Midbrain (tissue), 1 donor: ENCODE results near the gene DGKE.

Source experiments
- DNase-seq: peaks from one replicate; lab custom pipeline; 2025; lab: John Stamatoyannopoulos, UW

DGKE gene

DNA sequence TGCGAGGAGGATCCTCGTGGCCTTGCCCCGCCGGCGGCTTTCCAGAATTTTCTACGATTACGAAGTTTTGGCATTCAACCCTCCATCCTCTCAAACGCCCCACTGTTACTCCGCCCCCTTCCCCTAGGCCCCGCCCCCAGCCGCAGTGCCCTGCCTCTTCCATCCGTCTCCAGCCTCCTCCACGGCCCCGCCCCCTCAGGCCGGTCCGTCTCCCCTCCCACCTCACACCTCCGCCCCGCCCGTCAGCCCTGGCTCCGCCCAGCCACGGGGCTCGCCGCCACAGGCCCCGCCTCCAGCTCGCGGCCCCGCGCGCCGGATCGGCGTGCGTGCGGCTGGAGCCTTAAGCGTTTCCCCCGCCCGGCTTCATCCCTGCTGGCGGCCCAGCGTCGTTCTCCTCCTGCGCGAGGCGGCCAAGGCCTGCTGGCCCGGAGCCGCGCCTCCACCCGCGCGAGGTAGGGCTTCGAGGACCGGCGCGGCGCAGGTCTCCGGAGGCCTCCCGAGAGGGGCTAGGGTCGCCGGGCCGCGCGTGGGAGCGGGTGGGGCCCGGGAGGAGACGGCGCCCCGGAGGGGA lies at the start of gene DGKE, which contains the start of gene C17orf67:
Gene DGKE, plus strand, starts transcription at position 343 of the 571 bp plus-strand sequence. CDS start 645 bp downstream, outside the sequence.
Gene C17orf67, minus strand, starts transcription at position 112 of the 571 bp plus-strand sequence. CDS start 18,110 bp downstream, outside the sequence.
- DNase-seq = peak; percentile 95

DNA sequence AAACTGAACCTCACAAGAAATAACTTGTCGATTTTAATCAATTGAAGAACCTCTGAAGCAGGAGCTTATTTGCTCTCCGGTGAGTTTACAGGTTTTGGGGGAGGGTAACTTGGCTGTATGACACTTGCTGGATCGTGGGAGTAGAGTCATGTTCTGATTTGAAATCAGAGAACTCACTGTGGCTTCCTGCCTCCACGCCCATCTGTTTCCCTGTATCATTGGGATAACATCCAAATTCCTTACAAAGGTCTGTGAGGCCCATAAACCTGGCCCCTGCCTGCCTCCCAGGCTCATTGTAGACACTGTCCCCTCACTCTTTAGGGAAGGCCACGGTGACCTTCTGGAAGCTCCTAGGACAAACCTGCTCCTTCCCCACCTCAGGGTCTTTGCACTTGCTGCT lies 48.5 kb upstream of the DGKE start:
- DNase-seq = no peak

DNA sequence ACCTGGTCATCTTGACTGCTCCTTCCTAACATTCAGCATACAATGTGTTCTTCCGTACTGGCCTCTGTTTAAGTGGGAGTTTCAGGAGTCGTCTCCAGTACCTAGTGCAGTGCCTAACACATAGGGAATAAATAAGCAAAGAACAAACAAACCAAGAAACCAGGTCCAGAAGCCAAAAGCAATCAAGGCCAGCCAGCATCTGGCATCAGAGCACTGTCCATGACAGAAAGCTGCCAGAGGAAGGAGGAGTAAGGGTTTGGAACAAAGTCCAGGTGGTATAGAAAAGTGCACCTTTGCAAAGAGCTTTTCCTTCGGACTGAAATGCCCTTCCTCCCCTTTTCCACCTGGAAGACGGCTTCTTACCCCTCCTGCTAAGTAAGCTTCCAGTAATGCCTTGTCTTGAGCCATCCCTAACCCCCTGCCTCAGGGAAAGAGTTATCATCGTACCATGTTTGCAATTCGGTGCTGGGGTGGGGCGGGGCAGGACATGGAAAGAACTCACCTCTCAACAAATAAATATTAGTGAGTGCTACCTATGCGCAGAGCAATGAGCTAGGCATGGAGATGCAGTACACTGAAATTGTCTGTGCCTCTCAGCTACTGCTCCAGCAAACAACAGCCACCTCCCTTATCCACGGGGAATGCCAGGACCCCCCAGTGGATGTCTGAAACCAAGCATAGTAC lies 47.8 kb upstream of the DGKE start:
- DNase-seq = no peak

- DNase-seq = no peak
Measured at GRCh38 chr17:56786989-56787482, 46.9 kb upstream of the DGKE start.

GRCh38 chr17:56792267-56792666 lies 41.7 kb upstream of the DGKE start:
- no peak for DNase-seq

GRCh38 chr17:56793531-56793930 lies 40.4 kb upstream of the DGKE start:
- peak; percentile 8 for DNase-seq

GRCh38 chr17:56793957-56794356 lies 40.0 kb upstream of the DGKE start:
- no peak for DNase-seq

DNA sequence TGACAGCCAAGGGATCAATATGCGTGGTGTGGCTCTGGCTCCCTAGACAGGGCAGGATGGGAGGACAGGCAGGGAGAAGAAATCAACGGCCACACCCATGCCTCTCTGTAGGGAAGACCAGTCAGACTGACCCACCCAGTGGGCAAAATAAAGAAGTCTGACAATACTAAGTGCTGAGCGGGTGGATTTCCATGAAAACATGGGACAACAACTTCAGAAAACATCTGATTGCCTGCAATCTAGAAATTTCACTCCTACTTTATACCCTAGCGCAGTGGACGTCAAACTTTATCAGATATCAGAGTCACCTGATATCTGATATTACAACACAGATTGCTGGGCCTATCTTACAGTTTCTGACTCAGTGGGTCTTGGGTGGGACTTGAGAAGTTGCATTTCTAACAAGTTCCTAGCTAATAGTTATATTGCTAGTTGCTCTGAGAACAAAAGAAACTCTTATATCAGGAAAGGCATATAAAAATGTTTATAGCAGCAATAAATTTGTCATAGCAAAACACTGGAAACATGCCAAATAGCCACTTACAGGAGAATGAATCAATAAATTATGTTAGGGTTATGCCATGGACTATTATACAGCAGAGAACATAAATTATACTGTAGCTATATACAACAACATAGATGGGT lies 38.6 kb upstream of the DGKE start:
- DNase-seq = no peak

GRCh38 chr17:56796536-56796935 lies 37.4 kb upstream of the DGKE start:
- no peak for DNase-seq

- DNase-seq = no peak
Measured at GRCh38 chr17:56798916-56799315, 35.0 kb upstream of the DGKE start.

GRCh38 chr17:56801459-56802178 lies 32.3 kb upstream of the DGKE start:
- no peak for DNase-seq

GRCh38 chr17:56803071-56803470 lies 30.9 kb upstream of the DGKE start:
- no peak for DNase-seq

GRCh38 chr17:56804454-56804853 lies 29.5 kb upstream of the DGKE start:
- DNase-seq = no peak

DNA sequence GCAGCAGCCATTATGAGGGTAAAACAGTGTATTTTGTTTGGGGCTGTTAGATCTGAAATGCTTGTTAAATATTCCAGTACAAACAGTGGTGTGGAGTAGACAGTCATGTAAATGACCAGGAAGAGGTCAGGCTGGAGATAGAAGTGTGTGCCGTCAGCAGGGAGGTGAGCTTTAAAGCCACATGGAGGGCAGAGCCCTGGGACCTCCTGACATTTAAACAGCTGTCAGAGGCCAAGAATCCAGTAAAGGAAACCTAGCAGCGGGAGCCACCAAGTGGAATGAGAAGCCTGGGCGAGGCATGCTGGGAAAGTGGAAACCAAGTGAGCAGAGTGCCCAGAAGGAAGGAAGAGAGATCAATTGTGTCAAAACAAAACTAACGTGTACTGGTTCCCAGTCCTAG lies 27.0 kb upstream of the DGKE start:
- DNase-seq = no peak

GRCh38 chr17:56807723-56808122 lies 26.2 kb upstream of the DGKE start:
- no peak for DNase-seq

DNA sequence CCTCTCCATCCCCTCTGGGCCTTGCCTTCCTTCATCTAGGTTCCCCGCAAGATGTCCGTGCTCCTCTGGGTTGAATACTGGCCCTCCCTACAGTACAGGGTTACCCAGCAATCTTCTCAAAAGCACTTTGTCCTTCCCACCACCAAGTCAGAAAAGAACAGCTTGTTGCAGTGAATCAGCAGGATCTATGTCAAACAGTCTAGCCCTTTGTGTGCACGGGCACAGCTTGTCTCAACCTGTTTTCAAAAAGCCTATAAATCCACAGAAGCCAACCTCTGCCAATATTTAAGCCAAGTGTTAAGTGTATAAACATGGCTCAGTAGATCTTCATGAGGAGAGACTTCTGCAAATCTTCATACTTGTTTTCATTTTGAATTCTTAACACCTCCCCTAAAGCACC lies 25.4 kb upstream of the DGKE start:
- DNase-seq = no peak

- no peak for DNase-seq
Measured at GRCh38 chr17:56809106-56809819, 24.7 kb upstream of the DGKE start.

DNA sequence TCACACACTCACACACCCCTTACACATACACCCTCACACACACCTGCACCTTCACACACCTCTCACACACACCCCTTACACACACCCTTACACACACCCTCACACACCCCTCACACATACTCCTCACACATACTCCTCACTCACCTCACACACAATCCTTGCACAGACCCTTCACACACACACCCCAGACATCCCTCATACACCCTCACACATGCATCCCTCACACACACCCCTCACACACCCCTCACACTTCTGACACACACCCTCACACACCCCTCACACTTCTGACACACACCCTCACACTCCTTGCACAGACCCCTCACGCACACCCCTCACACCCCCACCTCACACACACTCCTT lies 24.2 kb upstream of the DGKE start:
- DNase-seq = no peak

DNA sequence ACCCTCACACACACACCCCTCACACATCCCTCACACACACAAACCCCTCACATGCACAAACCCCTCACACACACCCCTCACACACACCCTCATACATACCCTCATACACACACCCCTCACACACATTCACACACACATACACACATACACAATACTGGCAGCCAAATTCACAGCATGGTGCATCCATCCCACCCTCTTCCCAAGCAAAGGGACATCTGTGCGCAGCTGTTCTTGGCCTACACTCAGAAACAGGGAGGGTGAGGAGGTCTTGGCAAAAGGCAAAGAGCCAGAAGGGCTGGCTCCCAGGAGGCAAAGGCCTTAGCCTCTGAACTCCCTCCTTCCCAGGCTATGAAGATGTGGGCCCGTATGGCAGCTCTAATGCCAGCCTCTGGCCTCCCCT lies 23.6 kb upstream of the DGKE start:
- no peak for DNase-seq

DNA sequence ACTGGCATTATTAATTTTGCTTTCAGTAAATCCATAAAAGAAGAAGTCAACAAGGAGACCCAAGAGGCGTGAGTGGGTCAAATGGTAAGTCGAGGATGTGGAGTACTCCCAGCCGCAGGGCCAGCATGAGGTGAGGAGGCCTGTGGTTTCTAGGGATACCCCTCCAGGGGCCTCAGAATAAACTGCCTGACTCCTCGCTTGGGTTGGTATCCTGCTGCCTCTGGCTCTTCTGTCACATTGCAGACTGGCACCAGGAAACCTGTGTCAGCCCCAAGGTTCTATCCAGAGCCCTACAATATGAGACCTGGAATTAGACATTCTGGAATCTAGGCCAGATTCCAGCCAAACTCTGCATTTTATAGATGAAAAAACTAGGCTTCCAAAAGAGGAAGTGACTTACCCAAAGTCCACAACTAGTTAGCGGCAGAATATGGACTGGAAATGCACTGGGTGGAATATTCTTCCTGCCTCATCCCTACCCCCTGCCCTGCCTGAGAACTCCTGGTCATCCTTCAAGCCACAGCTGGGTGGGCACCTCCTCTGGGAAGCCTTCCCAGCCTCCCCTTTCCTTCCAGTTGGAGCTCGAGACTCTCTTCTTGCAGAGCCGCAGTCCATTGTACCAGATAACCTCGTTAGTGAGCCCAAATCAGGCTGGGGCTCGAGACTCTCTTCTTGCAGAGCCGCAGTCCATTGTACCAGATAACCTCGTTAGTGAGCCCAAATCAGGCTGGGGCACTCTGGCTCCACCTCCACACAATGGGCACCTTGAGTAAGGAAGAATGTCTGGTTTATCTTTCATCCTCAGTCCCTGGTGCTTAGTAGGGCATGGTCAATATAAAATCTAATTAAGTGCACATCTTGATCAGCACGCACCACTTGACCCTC lies 22.8 kb upstream of the DGKE start:
- no peak for DNase-seq

DNA sequence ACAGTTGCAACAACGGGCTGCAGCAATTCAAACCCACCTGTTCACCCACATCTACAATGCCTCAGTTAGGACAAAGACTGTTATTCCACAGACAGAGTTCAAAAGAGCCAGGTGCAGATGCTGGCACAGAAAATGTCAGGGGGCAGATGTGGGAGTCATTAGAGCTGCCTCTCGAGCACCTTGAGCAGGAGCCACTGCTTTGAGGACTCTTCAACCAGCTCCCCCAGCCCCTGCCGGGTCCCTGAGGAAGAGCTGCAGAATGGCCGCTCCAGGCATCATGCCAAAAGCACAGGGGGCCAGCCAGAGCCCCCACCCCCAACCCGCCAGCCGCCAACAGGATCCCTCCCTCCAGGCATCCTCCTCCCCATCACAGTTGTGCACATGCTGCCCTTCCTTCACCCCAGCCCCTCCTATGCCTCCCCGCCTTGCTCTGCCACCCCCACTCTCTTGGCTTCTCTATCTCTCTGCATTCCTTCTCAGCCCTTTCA lies 21.0 kb upstream of the DGKE start:
- no peak for DNase-seq
